Kidney epithelial cell (primary cell): ENCODE measurements around the gene CFAP45. TPM values are rescaled to one million over a fixed set of nuclear protein-coding genes. Genes with fewer than 3 reads are reported as not detected.

ENCODE experiments used
- DNase-seq: peaks from one replicate; pipeline ENCODE4 v3.0.0-alpha.2; 2010; ENCODE audit warnings: low read depth
- H3K27me3 ChIP-seq: 2 replicates; pipeline ENCODE4 v1.6.0; 2011; ENCODE audit warnings: low read length; ENCODE audit not compliant: control insufficient read depth, insufficient read depth
- H3K36me3 ChIP-seq: 2 replicates; pipeline ENCODE4 v1.5.1; 2011; ENCODE audit warnings: low read length; ENCODE audit not compliant: control insufficient read depth, insufficient read depth
- H3K4me3 ChIP-seq: 2 replicates; pipeline ENCODE4 v1.5.1; 2011; ENCODE audit warnings: low read depth, mild to moderate bottlenecking, control low read depth, low read length
- CTCF ChIP-seq: IDR thresholded peaks from 2 replicates; pipeline ENCODE4 v1.5.1; 2011; ENCODE audit warnings: mild to moderate bottlenecking, moderate library complexity, low read length, control low read depth, inconsistent platforms; ENCODE audit not compliant: insufficient read depth, poor library complexity, severe bottlenecking
- total RNA-seq: library from RNA; depleted of rRNA; stranded (reverse); fragments of >200 nt; gene quantifications from 2 replicates; pipeline ENCODE4 v1.2.3, GENCODE V29; 2015

CFAP45 gene
- total RNA-seq, 1 donor from 2014 or later, result 2.0 TPM

- no peaks in the 10 kb centered on the region for H3K36me3 ChIP-seq
- TF ChIP-seq CTCF, result no peak
Measured at GRCh38 chr1:159937054-159937750, 37.2 kb upstream of the CFAP45 start.

GRCh38 chr1:159936273-159936904 lies 36.4 kb upstream of the CFAP45 start:
- H3K4me3 ChIP-seq, result no peak overlapping the region
- no peak for DNase-seq
- peaks cover 5% of the 10 kb centered on the region for H3K27me3 ChIP-seq
- peak; percentile 99 for TF ChIP-seq CTCF
- H3K36me3 ChIP-seq, result no peaks in the 10 kb centered on the region

More at GRCh38 chr1:159937054-159937750, 37.2 kb upstream of the CFAP45 start:
- Histone ChIP-seq H3K27me3 (peaks cover 12% of the 10 kb centered on the region), H3K4me3 (no peak overlapping the region)
- DNase-seq, result no peak

GRCh38 chr1:159935719-159936272 lies 35.8 kb upstream of the CFAP45 start:
- Histone ChIP-seq H3K36me3 (no peaks in the 10 kb centered on the region), H3K27me3 (peaks cover 3% of the 10 kb centered on the region), H3K4me3 (no peak overlapping the region)
- no peak for TF ChIP-seq CTCF
- DNase-seq, result no peak

GRCh38 chr1:159935305-159935704 lies 35.3 kb upstream of the CFAP45 start:
- peaks cover 3% of the 10 kb centered on the region for H3K27me3 ChIP-seq

More at GRCh38 chr1:159935305-159935704, 35.3 kb upstream of the CFAP45 start:
- Histone ChIP-seq H3K36me3 (no peaks in the 10 kb centered on the region), H3K4me3 (no peak overlapping the region)
- DNase-seq, result no peak
- TF ChIP-seq CTCF, result no peak
